ENCODE measurements around the gene TXNRD3. TPM values are rescaled to one million over a fixed set of nuclear protein-coding genes. Genes with fewer than 3 reads are reported as not detected.

The TXNRD3 gene
- total and polyA plus RNA-seq, 2 of the 4 experiments (the other 2 are of a cell fraction): 3.9 to 8.4 TPM

DNA sequence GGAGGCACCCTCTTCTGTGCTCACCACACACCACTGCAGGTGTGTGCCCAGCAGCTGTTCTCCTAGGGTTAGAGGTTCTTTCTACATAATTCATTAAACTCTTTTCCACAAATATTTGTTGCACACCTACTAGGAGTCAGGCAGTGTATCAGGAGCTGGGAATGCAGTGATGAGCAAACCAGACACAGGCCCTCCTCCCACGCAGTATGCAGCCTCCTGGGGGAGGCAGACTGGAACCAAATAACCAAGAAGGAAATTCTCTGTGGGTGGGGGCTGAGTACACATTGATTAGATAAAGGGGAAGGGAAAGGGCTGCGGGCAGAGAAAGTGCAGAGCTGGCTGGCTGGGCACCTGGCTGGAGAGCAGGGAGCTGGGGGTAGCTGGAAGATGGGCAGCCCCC lies 77.7 kb downstream of the TXNRD3 start:
- H3K4me1 ChIP-seq (ENCODE audit: control insufficient read depth, insufficient read depth, low read length): no peaks in the 10 kb centered on the region

More for the DNA sequence above, 77.7 kb downstream of the TXNRD3 start:
- Histone ChIP-seq H2AK9ac (replicated peaks; ENCODE audit: low read depth, low read length, poor library complexity) (no peak overlapping the region), H2BK120ac (ENCODE audit: low read depth, low read length) (no peak overlapping the region), H4K5ac (ENCODE audit: low read depth, low read length) (no peak overlapping the region), H3K9ac (ENCODE audit: low read depth, low read length) (no peak overlapping the region), H4K8ac (ENCODE audit: low read depth in 2 of 2, low read length in 2 of 2) (no peak overlapping the region), H4K20me1 (ENCODE audit: insufficient read depth, low read length) (no peaks in the 10 kb centered on the region), H2BK15ac (ENCODE audit: low read depth, low read length) (no peak overlapping the region), H3K9me3 (ENCODE audit: control insufficient read depth, insufficient read depth, low read length) (no peaks in the 10 kb centered on the region), H3K27me3 (ENCODE audit: control insufficient read depth, insufficient read depth, low read length) (peaks cover 39% of the 10 kb centered on the region), H3K23ac (ENCODE audit: low read depth, low read length) (no peak overlapping the region), H3K9me1 (ENCODE audit: insufficient read depth, low read length) (no peaks in the 10 kb centered on the region), H3K4ac (ENCODE audit: low read depth, low read length) (no peak overlapping the region), H2BK20ac (ENCODE audit: low read depth, low read length) (no peak overlapping the region), H4K91ac (ENCODE audit: insufficient read depth, low read depth, low read length) (no peak overlapping the region), H2BK5ac (ENCODE audit: low read depth, low read length, poor library complexity, severe bottlenecking) (no peak overlapping the region), H3K4me3 (ENCODE audit: insufficient read depth, low read depth, low read length) (no peak overlapping the region), H3K56ac (ENCODE audit: extremely low read depth, insufficient read depth, low read length) (no peak overlapping the region), H3K79me1 (ENCODE audit: low read depth in 1 of 2, low read length in 2 of 2) (no peaks in the 10 kb centered on the region), H2AFZ (replicated peaks; ENCODE audit: low read length, poor library complexity) (no peak overlapping the region), H2AK5ac (ENCODE audit: low read depth, low read length) (no peak overlapping the region), H3K18ac (ENCODE audit: low read depth, low read length) (no peak overlapping the region), H3K14ac (replicated peaks; ENCODE audit: low read depth, low read length) (no peak overlapping the region), H3K27ac (ENCODE audit: insufficient read depth, low read length) (no peak overlapping the region), H3K4me2 (ENCODE audit: low read depth, low read length) (no peak overlapping the region), H3K36me3 (ENCODE audit: control insufficient read depth, insufficient read depth, low read length) (no peaks in the 10 kb centered on the region)
- no CpG with 5 or more reads among the region's 2 CpGs for WGBS, 2 experiments (ENCODE audit: extremely low coverage in 2 of 2, insufficient read length in 1 of 2)
- BruUV-seq (replicated peaks): no TSS peak
- in situ Hi-C loops (cut with MboI; ENCODE audit: low sequenced_read_pairs) (no loop called here), dilution Hi-C loops (cut with HindIII; ENCODE audit: low sequenced_read_pairs, unreplicated experiment) (no loop called here), intact Hi-C loops (cut with micrococcal nuclease) (no loop called here)
- ChIA-PET POLR2A (ENCODE audit: unreplicated experiment) (no interaction called here), CTCF (no interaction called here)
- ATAC-seq (ENCODE audit: low read depth) (no peak), DNase-seq (no peak)
- TF ChIP-seq, protein P1, sequence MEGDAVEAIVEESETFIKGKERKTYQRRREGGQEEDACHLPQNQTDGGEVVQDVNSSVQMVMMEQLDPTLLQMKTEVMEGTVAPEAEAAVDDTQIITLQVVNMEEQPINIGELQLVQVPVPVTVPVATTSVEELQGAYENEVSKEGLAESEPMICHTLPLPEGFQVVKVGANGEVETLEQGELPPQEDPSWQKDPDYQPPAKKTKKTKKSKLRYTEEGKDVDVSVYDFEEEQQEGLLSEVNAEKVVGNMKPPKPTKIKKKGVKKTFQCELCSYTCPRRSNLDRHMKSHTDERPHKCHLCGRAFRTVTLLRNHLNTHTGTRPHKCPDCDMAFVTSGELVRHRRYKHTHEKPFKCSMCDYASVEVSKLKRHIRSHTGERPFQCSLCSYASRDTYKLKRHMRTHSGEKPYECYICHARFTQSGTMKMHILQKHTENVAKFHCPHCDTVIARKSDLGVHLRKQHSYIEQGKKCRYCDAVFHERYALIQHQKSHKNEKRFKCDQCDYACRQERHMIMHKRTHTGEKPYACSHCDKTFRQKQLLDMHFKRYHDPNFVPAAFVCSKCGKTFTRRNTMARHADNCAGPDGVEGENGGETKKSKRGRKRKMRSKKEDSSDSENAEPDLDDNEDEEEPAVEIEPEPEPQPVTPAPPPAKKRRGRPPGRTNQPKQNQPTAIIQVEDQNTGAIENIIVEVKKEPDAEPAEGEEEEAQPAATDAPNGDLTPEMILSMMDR (conservative IDR thresholded peaks at IDR 0.05; ENCODE audit: low read depth, low read length): no peak
- TF ChIP-seq BHLHE40 (IDR thresholded peaks at IDR 0.05; ENCODE audit: low read depth, low read length) (no peak), CHD1 (IDR thresholded peaks at IDR 0.05; ENCODE audit: low read depth, low read length) (no peak), RCOR1 (IDR thresholded peaks at IDR 0.05; ENCODE audit: insufficient replicate concordance, low read length) (no peak), CEBPB (IDR thresholded peaks at IDR 0.05; ENCODE audit: low read depth, low read length) (no peak), FOS (IDR thresholded peaks at IDR 0.05; ENCODE audit: low read depth, low read length) (no peak), RAD21 (IDR thresholded peaks at IDR 0.05; ENCODE audit: low read length) (no peak), MAZ (IDR thresholded peaks at IDR 0.05; ENCODE audit: borderline replicate concordance, low read depth, low read length) (no peak), MXI1 (IDR thresholded peaks at IDR 0.05; ENCODE audit: borderline replicate concordance, low read depth, low read length) (no peak), SMC3 (IDR thresholded peaks at IDR 0.05; ENCODE audit: low read depth, low read length) (no peak)
- TF ChIP-seq, protein P2, sequence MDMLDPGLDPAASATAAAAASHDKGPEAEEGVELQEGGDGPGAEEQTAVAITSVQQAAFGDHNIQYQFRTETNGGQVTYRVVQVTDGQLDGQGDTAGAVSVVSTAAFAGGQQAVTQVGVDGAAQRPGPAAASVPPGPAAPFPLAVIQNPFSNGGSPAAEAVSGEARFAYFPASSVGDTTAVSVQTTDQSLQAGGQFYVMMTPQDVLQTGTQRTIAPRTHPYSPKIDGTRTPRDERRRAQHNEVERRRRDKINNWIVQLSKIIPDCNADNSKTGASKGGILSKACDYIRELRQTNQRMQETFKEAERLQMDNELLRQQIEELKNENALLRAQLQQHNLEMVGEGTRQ (IDR thresholded peaks at IDR 0.05; ENCODE audit: low read depth, low read length): no peak
- TF ChIP-seq, protein P3, sequence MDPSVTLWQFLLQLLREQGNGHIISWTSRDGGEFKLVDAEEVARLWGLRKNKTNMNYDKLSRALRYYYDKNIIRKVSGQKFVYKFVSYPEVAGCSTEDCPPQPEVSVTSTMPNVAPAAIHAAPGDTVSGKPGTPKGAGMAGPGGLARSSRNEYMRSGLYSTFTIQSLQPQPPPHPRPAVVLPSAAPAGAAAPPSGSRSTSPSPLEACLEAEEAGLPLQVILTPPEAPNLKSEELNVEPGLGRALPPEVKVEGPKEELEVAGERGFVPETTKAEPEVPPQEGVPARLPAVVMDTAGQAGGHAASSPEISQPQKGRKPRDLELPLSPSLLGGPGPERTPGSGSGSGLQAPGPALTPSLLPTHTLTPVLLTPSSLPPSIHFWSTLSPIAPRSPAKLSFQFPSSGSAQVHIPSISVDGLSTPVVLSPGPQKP (IDR thresholded peaks at IDR 0.05; ENCODE audit: borderline replicate concordance, low read depth, low read length): no peak
